GM23248 (cell line): ENCODE results near the gene RAB31. TPM values are rescaled to one million over a fixed set of nuclear protein-coding genes. Genes with fewer than 3 reads are reported as not detected.

Experiments used
- DNase-seq: peaks from one replicate; pipeline ENCODE4 v3.0.0-alpha.2; 2015
- H2AFZ ChIP-seq: fragments of 200-600 bp; sonication (generic); 2 replicates; pipeline ENCODE4 v1.6.1; 2016; ENCODE audit warnings: antibody characterized with exemption
- H3F3A ChIP-seq: fragments of 200-600 bp; sonication (generic); 2 replicates; pipeline ENCODE4 v1.6.1; 2016; ENCODE audit warnings: mild to moderate bottlenecking, antibody characterized with exemption, mixed run types; ENCODE audit not compliant: insufficient read depth
- H3K27ac ChIP-seq: fragments of 200-600 bp; sonication (generic); 2 replicates; pipeline ENCODE4 v1.5.1; 2016; ENCODE audit warnings: mild to moderate bottlenecking
- H3K27me3 ChIP-seq: fragments of 200-600 bp; sonication (generic); replicated peaks from 2 replicates; pipeline ENCODE4 v1.6.1; 2016; ENCODE audit warnings: mild to moderate bottlenecking; ENCODE audit not compliant: insufficient read depth
- H3K36me3 ChIP-seq: fragments of 200-600 bp; sonication (generic); 2 replicates; pipeline ENCODE4 v1.6.1; 2016; ENCODE audit warnings: low read depth, mild to moderate bottlenecking
- H3K4me1 ChIP-seq: fragments of 200-600 bp; sonication (generic); 2 replicates; pipeline ENCODE4 v1.6.1; 2016; ENCODE audit warnings: mild to moderate bottlenecking; ENCODE audit not compliant: insufficient read depth
- H3K4me2 ChIP-seq: fragments of 200-600 bp; sonication (generic); one replicate; pipeline ENCODE4 v1.6.1; 2016; ENCODE audit warnings: mild to moderate bottlenecking; ENCODE audit not compliant: unreplicated experiment
- H3K4me3 ChIP-seq: fragments of 200-600 bp; sonication (generic); 2 replicates; pipeline ENCODE4 v1.5.1; 2016; ENCODE audit warnings: mild to moderate bottlenecking
- H3K79me2 ChIP-seq: fragments of 200-600 bp; sonication (generic); 2 replicates; pipeline ENCODE4 v1.6.1; 2016; ENCODE audit warnings: mild to moderate bottlenecking; ENCODE audit not compliant: insufficient read depth
- H3K9ac ChIP-seq: fragments of 200-600 bp; sonication (generic); 2 replicates; pipeline ENCODE4 v1.6.1; 2016; ENCODE audit warnings: mild to moderate bottlenecking
- H3K9me2 ChIP-seq: fragments of 200-600 bp; sonication (generic); 2 replicates; pipeline ENCODE4 v1.6.1; 2016; ENCODE audit warnings: mixed run types, mild to moderate bottlenecking, moderate library complexity; ENCODE audit not compliant: insufficient read depth
- H3K9me3 ChIP-seq: fragments of 200-600 bp; sonication (generic); one replicate; pipeline ENCODE4 v1.6.1; 2017; ENCODE audit warnings: low read depth
- H4K20me1 ChIP-seq: fragments of 200-600 bp; sonication (generic); 2 replicates; pipeline ENCODE4 v1.6.0; 2016; ENCODE audit not compliant: insufficient read depth
- EZH2 ChIP-seq: fragments of 200-600 bp; sonication (generic); IDR thresholded peaks from 2 replicates; pipeline ENCODE4 v1.6.1; 2018; ENCODE audit warnings: antibody characterized with exemption, mild to moderate bottlenecking; ENCODE audit not compliant: insufficient read depth, poor library complexity, severe bottlenecking
- EZH2phosphoT487 ChIP-seq: fragments of 200-600 bp; sonication (generic); IDR thresholded peaks from 2 replicates; pipeline ENCODE4 v1.6.1; 2018; ENCODE audit warnings: antibody characterized with exemption, moderate library complexity, mild to moderate bottlenecking, low read depth; ENCODE audit not compliant: insufficient read depth
- WGBS, 2 experiments: methylation state at CpG; one replicate each; pipeline ENCODE4 v1.1.6; 2015 to 2017; ENCODE audit warnings: low lambda C conversion rate in 2 of 2, low coverage in 1 of 2; ENCODE audit errors: missing lambda C conversion rate in 2 of 2; 5-methylcytosine and 5-hydroxymethylcytosine counted together
- in situ Hi-C: fragments of 300-500 bp; cut with MboI; formaldehyde crosslinking; loops from 2 replicates; pipeline ENCODE4 v1.15.0; 2020
- polyA plus RNA-seq: library from polyadenylated mRNA; unstranded; fragments of >200 nt; fragmentation: Nextera tagmentation; extraction: Ambion mirVana; gene quantifications from 2 replicates; pipeline ENCODE4 v1.2.1, GENCODE V29; 2016
- total RNA-seq: library from RNA; depleted of rRNA; stranded (reverse); fragments of >200 nt; shearing (Covaris generic); gene quantifications from 2 replicates; pipeline ENCODE4 v1.2.3, GENCODE V29; 2014

The RAB31 gene
- total and polyA plus RNA-seq, 2 experiments from 2014 or later, result 49.2 to 144 TPM

- TF ChIP-seq EZH2phosphoT487, result no peak
- TF ChIP-seq EZH2, result no peak
- Histone ChIP-seq H3K27ac (no peak overlapping the region), H3K27me3 (no peaks in the 10 kb centered on the region), H3K9me3 (no peaks in the 10 kb centered on the region), H3K9ac (no peak overlapping the region), H4K20me1 (no peaks in the 10 kb centered on the region), H3K4me3 (no peak overlapping the region), H3K9me2 (no peaks in the 10 kb centered on the region), H3K4me1 (peaks cover 3% of the 10 kb centered on the region; the same call in 1 of the 2 replicates), H3F3A (peaks cover 16% of the 10 kb centered on the region), H2AFZ (no peak overlapping the region), H3K79me2 (peaks cover 94% of the 10 kb centered on the region), H3K4me2 (no peak overlapping the region), H3K36me3 (no peaks in the 10 kb centered on the region)
- WGBS, 2 experiments, result 97 to 100% methylated on average over 5 of the region's 5 CpGs
- in situ Hi-C loops, result no loop called here
- DNase-seq, result no peak
Observed at GRCh38 chr18:9724797-9725585, 16.9 kb downstream of the RAB31 start.

GRCh38 chr18:9726175-9726574 lies 18.1 kb downstream of the RAB31 start:
- Histone ChIP-seq H3K27ac (no peak overlapping the region), H3K79me2 (peaks cover 95% of the 10 kb centered on the region), H3K9me3 (no peaks in the 10 kb centered on the region), H4K20me1 (no peaks in the 10 kb centered on the region), H3F3A (peaks cover 20% of the 10 kb centered on the region), H3K27me3 (no peaks in the 10 kb centered on the region), H3K4me3 (no peak overlapping the region), H3K36me3 (no peaks in the 10 kb centered on the region), H3K9ac (no peak overlapping the region), H3K4me1 (peaks cover 9% of the 10 kb centered on the region), H3K9me2 (no peaks in the 10 kb centered on the region), H2AFZ (no peak overlapping the region), H3K4me2 (no peak overlapping the region)
- in situ Hi-C loops, result no loop called here
- DNase-seq, result no peak
- TF ChIP-seq EZH2phosphoT487 (no peak), EZH2 (no peak)
- 99% methylated on average over 5 of the region's 5 CpGs for WGBS, 2 experiments

- H3K27ac ChIP-seq, result no peak overlapping the region
- H3K27me3 ChIP-seq, result no peaks in the 10 kb centered on the region
- WGBS, 2 experiments, result 87 to 92% methylated on average over 2 of the region's 2 CpGs
- no peak overlapping the region for H2AFZ ChIP-seq
- peaks cover 12% of the 10 kb centered on the region for H3K4me1 ChIP-seq
- no peak for DNase-seq
- in situ Hi-C loops, result no loop called here
- H3K36me3 ChIP-seq, result no peaks in the 10 kb centered on the region
- no peaks in the 10 kb centered on the region for H3K9me2 ChIP-seq
- TF ChIP-seq EZH2phosphoT487 (no peak), EZH2 (no peak)
- peaks cover 20% of the 10 kb centered on the region for H3F3A ChIP-seq
- H3K9ac ChIP-seq, result no peak overlapping the region
- no peak overlapping the region for H3K4me3 ChIP-seq
- no peak overlapping the region for H3K4me2 ChIP-seq
- no peaks in the 10 kb centered on the region for H3K9me3 ChIP-seq
- H4K20me1 ChIP-seq, result no peaks in the 10 kb centered on the region
- H3K79me2 ChIP-seq, result peaks cover 88% of the 10 kb centered on the region
Observed at GRCh38 chr18:9726936-9727335, 18.8 kb downstream of the RAB31 start.

GRCh38 chr18:9730786-9731185 lies 22.7 kb downstream of the RAB31 start:
- no peak for TF ChIP-seq EZH2phosphoT487
- TF ChIP-seq EZH2, result no peak
- Histone ChIP-seq H3K4me2 (peak overlapping the region; percentile 68), H3K9me2 (no peaks in the 10 kb centered on the region), H3K4me3 (peak overlapping the region; percentile 40; the same call in 1 of the 2 replicates), H4K20me1 (no peaks in the 10 kb centered on the region), H3K79me2 (peaks cover 83% of the 10 kb centered on the region), H3K27me3 (no peaks in the 10 kb centered on the region), H3K27ac (peak overlapping the region; percentile 79), H3K9me3 (no peaks in the 10 kb centered on the region), H3F3A (peaks cover 20% of the 10 kb centered on the region), H3K4me1 (peaks cover 12% of the 10 kb centered on the region), H3K9ac (peak overlapping the region; percentile 44), H3K36me3 (no peaks in the 10 kb centered on the region), H2AFZ (no peak overlapping the region)
- in situ Hi-C loops, result no loop called here
- 89 to 90% methylated on average over 4 of the region's 4 CpGs for WGBS, 2 experiments
- peak; percentile 19 for DNase-seq
